HG03565 (cell line): ENCODE measurements around the gene SCYL3.
"Not testable (repeated sequence)": the region's sequence is repeated elsewhere in the genome, so short reads cannot be mapped to it uniquely, and the experiment has no call there.

Source experiments
- ATAC-seq: cut with Tn5 transposase; IDR thresholded peaks from one replicate; pipeline ENCODE4 v1.9.1; 2021; ENCODE audit warnings: mild to moderate bottlenecking, moderate library complexity; ENCODE audit not compliant: unreplicated experiment

SCYL3 gene

DNA sequence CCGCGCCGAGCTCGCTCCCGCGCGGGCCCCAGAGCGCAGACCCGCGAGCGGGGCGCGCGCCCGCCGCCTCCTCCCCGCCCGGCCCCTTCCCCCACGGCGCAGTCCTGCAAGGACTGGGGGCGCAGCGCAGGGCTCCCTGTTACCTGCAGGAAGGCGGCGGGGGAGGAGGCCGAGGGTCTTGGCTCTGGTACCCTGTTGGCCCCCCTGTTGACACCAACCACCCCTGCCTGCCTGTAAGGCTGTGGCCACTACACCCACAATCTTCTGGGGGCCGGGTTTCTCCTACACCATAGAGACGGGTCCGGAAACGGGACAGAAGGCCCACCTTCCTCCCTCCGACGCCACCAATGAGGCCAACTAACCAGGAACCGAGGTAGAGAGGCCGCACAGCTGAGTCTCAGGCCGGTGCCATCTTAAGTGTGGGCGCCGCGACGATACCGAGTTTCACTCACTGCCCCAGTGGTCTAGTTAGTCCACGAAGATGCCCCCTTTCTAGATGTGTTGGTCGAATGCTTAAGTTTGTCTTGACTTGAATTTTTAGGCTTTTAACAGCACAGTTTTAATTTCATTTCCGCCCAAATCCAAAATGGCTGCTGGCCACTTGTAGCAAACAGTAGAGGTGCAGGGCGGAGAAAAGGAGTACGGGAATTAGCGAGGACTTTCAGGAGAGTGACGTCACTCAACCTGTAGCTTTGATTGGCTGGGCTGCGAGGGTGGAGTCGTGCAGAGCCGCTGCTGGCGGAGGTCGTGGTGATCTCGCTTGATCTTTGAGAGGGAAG is at the start of gene SCYL3:
Gene SCYL3 (minus strand): TSS at position 252 of the 779 bp plus-strand sequence. CDS start 5,056 bp downstream, outside the sequence.
- ATAC-seq: peak; percentile 65

DNA sequence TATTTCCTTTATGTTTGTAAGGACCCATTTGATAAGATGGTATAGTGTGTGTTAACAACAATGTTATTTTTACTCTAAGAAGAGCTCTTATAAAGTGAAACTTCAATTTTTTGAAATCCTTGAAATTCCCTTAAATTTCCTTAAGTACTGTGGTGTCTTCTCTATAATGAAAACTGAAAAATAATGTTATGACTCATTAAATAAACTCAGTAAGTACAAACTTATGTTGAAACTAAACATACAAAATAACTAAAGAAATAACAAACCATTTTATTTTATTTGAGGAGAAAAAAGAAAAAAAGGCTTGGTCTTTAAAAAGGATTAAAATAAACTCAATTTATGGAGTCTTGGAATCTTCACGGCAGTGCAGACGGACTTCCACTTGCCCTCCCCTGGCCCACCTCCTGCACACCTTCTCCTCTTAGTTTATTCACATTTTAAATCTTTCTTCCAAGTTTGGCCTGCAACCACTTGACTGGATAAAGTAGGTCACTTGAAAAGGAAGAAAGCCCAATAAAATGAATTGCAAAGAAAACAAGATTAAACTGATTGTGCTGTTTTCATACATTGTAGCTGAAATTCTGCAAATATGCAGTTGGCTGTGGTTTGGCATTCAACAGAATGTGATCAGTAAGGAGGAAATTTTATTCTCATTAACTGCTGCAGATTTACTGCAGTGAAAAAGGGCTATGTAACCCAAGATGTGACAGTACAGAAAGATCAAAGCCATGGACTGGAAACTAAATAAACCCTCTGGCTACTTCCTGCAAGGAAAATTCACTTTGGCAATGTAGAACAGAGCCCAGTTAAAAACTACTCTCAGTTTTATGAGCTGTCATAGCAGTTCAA is 48.5 kb upstream of the SCYL3 start:
- ATAC-seq: no peak

DNA sequence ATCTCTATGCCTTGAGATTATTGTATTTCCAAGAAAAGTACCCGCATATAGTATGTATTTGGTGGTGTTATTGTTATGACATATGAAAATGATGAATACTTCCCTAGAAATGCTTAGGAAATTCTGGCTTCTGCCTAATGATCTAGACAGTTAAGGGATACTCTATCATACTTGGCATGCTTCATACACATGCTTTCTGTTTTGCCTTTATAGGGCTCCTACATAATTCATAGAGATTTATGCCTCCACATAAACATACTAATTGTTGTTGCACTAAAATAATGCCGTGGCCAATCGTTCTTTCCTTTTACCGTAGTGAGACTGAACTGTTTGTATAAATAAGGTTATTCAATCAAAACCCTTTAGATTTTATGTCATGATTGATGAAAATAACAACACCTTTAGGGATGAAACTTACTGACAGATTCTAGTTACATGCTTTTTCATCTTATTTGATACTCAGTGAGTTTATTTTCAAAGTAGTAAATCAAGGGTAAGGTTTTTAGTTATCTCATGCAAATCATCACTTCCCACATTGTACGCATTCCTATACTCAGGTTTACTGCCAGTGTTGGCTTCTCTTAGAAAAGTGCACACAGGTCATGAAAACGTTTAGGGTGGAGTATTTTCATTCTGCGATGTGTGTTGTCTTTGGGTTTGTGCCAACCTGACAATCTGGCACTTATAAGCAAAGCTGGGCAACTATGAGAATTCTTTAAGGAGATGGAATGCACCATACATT is 40.5 kb upstream of the SCYL3 start:
- ATAC-seq: no peak

DNA sequence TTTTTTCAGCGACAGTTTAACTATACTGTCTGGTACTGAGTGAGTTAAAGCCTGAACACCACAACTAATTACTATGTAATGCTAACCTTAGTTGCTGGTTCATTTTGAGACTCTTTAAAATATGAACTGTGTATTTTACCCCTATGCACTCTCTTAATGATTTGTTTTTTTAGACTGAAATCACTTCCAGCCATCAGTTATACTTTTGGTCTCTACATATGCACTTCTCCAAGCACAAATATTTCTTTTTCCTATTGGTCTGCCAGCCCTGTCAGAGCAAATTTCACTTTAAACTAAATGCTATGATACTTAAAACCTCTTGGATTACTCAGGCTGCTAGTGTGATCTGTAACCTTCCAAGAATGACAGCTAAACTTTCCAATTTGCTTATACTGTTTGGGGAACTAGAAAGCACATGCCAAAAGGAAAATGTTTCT is 38.1 kb upstream of the SCYL3 start:
- no peak for ATAC-seq

DNA sequence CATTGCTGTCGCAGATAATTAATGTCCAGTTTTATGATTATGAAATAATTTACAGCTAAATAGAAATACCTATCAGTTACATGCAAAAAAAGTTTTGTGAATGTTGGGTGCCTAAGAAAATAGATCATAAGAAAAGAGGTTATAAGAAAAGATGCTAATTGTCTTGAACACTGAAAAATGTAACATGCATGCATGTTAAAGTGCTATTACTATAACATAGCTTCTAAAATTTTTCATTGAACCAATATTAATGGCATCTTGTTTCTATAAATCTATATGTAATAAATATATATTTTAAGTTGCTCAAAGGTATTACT is 35.5 kb upstream of the SCYL3 start:
- ATAC-seq: no peak

GRCh38 chr1:169928438-169929209 is 34.9 kb upstream of the SCYL3 start:
- ATAC-seq: peak; percentile 64

- ATAC-seq: peak; percentile 77
Measured at GRCh38 chr1:169925505-169926482, 32.1 kb upstream of the SCYL3 start.

DNA sequence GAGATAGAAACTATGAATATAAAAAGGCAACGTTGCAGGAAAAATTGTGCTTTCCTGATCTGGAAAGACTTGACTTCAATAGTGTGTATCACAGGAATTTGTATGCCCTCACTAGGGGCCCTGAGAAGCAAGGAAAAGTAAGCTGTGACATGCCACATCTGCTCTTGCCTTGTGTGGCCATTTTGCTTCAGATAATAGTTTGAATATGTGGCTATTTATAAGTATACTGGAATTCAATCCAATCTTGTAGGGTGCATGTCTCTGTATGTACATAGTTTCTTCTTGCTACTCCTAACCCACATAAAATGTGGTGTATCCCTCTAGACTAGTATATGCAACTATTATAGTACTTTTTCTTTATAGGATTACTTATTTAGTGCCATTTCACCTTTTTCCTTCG is 31.1 kb upstream of the SCYL3 start:
- ATAC-seq: no peak

DNA sequence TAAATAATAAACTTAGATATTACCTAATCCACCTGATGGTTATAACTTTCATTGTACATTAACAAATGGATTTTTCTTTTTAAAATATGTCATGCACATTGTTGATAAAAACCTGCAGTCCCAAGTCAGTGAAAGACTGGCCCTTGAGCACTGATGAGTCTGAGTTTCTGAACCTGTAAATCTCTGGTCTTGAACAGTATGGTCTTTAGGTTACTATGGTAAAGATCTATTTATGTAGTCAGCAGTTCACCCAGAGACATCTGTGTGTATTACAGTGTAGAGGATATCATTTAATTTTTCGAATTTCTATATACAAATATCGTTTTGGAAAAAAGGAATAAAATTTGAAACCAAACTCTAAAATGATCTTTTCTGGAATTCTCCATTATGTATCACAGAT is 30.4 kb upstream of the SCYL3 start:
- ATAC-seq: no peak

DNA sequence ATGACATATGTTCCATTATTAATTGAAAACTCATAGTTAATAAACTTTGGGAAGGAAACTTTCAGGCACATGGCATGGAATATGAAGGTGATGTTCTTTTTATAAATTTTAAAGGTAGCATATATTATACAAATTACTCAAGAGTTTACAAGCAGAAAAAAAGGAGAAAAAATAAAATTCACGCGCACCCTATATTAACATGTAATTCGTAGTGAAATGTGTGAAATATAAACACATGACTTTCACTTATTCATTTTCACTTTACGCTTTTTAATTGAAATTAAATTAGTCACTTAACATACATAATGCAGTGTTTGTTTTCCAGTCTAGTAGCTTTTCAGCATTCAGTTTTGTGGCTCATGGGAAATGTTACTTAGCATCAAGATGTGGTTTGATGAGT is 27.4 kb upstream of the SCYL3 start:
- no peak for ATAC-seq

DNA sequence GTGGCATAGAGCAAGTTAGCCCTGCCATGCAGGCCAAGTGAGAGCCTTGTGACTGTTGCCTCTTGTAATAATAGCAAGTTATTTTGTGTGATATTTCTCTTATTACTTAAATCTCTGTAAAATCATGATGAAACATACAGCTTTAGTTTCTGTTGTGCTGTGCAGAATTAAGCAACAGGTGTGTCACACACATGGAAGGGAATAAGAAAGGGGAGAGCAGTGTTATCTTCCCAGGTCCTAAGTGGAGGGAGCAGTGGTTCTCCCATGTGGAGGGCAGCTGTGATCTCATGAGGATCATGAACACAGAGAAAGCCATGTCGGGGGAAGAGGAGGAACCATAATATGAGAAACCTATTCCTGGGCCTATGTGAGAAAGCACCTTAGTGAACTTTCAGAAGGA is 25.2 kb upstream of the SCYL3 start:
- ATAC-seq: no peak

DNA sequence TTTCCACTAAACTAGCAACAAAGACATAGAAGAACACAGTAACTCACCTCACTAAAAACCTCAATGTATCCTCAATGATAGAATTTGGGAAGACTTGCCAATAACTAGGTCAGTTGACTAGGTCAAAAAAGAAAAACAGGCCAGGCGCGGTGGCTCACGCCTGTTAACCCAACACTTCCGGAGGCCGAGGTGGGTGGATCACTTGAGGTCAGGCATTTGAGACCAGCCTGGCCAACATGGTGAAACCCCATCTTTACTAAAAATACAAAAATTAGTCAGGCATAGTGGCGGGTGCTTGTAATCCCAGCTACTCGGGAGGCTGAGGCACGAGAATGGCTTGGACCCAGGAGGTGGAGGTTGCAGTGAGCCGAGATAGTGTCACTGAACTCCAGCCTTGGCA is 24.5 kb upstream of the SCYL3 start:
- ATAC-seq: not testable (repeated sequence)

DNA sequence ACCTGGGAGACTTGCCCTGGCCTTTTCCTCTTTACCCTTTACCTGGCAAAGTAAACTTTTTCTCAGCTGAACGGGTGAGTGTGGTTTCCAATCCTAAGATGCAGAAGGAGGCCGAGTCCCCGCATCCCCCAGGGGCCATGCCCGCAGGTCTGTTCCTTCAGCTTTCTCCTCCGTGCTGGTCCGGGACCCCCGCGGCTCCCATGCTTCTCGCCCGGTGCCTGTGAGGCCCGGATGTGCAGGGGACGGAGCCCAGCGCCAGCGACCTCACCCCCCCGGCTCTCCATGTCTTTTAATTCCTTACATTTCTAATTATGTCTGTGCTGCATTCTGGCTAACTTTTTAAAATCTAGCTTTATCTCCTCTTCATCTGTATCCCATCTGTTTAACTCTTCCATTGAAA is 21.5 kb upstream of the SCYL3 start:
- no peak for ATAC-seq

DNA sequence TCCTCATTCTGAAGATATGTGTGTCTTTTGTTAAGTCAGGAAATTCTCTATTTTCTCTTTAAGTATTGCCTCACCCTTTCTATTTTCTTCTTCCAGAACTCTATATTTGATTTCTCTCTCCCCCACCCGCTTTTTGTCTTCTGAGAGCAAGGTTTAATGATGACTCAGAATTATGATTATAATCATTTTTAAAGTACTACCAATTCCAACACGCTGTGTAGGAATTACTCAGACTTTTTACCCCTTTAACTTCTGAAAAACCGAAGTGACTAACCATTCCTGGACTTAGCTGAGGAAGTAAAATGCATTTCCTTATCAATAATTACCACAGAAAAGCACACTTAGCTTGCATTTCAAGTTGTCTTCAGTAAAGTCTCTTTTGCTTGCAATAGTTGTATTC is 20.8 kb upstream of the SCYL3 start:
- no peak for ATAC-seq

DNA sequence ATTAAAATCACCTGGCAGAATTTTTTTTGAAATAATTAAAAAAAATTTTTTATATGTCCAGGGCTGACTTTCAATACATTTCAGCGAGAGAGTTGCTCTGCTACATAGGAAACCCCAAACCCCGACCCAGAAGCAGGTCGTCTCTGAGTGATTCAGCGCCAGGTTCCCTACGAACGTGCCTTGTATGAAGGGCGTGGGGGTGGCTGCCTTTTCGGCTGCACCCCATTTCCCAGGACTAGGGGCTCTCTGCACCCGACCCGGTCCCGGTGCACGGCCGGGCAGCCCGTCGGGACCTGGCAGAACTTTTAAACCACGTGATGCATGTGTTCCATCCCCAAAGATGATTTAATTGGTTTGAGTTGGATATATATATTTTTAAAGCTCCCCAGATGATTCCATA is 15.8 kb upstream of the SCYL3 start:
- no peak for ATAC-seq

DNA sequence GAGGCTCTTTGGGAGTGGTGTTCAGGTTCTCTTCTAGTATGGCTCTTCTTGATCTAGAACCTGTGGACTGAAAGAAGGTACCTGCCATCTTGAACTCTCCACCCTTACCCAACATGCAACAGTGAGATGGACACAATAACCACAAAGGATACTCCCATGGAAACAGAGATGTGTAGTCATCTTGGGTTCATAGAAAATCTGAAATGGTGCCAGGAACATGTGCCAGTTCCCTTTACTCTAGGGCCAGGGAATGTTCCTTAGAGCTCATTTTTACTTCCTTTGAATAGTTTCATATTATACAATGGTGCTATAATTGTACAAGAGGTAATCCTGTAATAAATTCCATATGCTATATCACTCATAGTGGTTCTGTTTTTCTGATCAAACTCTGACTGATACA is 13.2 kb upstream of the SCYL3 start:
- no peak for ATAC-seq

DNA sequence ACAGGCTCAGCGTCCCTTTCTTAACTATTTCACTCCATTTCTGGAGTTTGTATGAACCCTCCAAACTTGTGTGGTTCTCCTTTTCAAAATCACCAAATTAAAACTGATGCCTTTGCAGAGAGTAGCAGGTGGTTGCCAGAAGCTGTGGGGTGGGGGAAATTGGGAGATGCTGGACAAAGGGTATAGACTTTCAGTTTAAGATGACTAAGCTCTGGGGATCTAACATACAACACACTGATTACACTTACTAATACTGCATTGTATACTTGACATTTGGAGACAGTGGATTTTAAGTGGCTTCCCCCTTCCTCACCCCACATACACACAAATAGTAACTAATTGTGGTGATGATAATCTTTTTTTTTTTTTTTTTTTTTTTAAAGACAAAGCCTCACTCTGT is 11.1 kb upstream of the SCYL3 start:
- no peak for ATAC-seq

DNA sequence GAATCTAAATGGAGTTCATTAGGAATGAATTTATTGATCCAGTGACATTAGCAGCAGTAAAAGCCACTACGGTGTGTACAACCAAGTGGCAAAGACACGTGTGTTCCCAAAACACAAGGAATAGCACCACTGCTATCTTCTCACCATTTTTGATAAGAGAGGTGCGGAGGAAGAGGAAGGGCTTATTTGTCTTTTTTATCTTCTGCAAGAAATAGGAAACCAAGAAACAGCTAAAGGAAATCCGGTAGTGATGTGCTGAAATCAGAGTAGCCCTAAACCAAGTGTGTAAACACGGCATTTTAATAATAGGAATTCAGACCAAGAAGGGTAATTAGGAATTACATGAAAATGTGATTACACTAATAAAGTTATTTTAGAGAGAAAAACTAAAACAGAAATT is 9.1 kb upstream of the SCYL3 start:
- ATAC-seq: no peak

DNA sequence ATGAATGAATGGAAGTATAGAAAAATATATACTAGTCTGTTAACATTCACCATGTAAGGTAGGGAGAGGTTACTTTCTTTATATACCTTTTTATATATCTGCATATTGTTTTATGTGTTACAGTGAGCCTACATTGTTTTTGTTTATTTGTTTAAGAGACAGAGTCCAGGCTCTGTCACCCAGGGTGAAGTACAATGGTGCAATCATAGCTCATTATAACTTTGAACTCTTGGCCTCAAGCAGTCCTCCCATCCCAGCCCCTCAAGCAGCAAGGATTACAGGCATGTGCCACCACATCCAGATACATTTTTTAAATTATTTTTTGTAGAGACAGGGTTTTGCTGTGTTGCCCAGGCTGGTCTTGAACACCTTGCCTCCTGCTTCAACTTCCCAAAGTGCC is 7.4 kb upstream of the SCYL3 start:
- ATAC-seq: no peak

GRCh38 chr1:169900571-169900970 is 6.9 kb upstream of the SCYL3 start:
- no peak for ATAC-seq
